Non-pigmented ciliary epithelial cell (primary cell): Measurements from ENCODE around the gene LRP3.
"Not testable (repeated sequence)": the region's sequence is repeated elsewhere in the genome, so short reads cannot be mapped to it uniquely, and the experiment has no call there.

Experiments
- DNase-seq: peaks from one replicate; pipeline ENCODE4 v3.0.0-alpha.2; 2010; ENCODE audit warnings: low read depth

Gene LRP3

GRCh38 chr19:33193865-33194362, at the start of gene LRP3:
Gene LRP3 (plus strand): TSS chr19:33194330. CDS start chr19:33194786, 456 bp downstream.
- no peak for DNase-seq

- DNase-seq, result no peak
Measured at GRCh38 chr19:33146209-33146608, 47.9 kb upstream of the LRP3 start.

GRCh38 chr19:33147538-33147937, 46.6 kb upstream of the LRP3 start:
- DNase-seq, result no peak

GRCh38 chr19:33150852-33151518, 43.1 kb upstream of the LRP3 start:
- DNase-seq, result no peak

- no peak for DNase-seq
Measured at GRCh38 chr19:33152176-33152575, 42.0 kb upstream of the LRP3 start.

- not testable (repeated sequence) for DNase-seq
Measured at GRCh38 chr19:33152625-33153024, 41.5 kb upstream of the LRP3 start.

GRCh38 chr19:33154313-33154712, 39.8 kb upstream of the LRP3 start:
- not testable (repeated sequence) for DNase-seq

GRCh38 chr19:33156334-33156733, 37.8 kb upstream of the LRP3 start:
- DNase-seq, result no peak

GRCh38 chr19:33157906-33158305, 36.2 kb upstream of the LRP3 start:
- no peak for DNase-seq

GRCh38 chr19:33158365-33158764, 35.8 kb upstream of the LRP3 start:
- no peak for DNase-seq

- no peak for DNase-seq
Measured at GRCh38 chr19:33159149-33159548, 35.0 kb upstream of the LRP3 start.

GRCh38 chr19:33159893-33160292, 34.2 kb upstream of the LRP3 start:
- DNase-seq, result no peak

- DNase-seq, result no peak
Measured at GRCh38 chr19:33161201-33161600, 32.9 kb upstream of the LRP3 start.

GRCh38 chr19:33163481-33163880, 30.6 kb upstream of the LRP3 start:
- DNase-seq, result no peak

- not testable (repeated sequence) for DNase-seq
Measured at GRCh38 chr19:33166037-33166436, 28.1 kb upstream of the LRP3 start.

GRCh38 chr19:33167438-33167837, 26.7 kb upstream of the LRP3 start:
- DNase-seq, result no peak

GRCh38 chr19:33168528-33168927, 25.6 kb upstream of the LRP3 start:
- DNase-seq, result no peak

- no peak for DNase-seq
Measured at GRCh38 chr19:33171222-33171795, 22.8 kb upstream of the LRP3 start.

- DNase-seq, result no peak
Measured at GRCh38 chr19:33171916-33172359, 22.2 kb upstream of the LRP3 start.

GRCh38 chr19:33174186-33174585, 19.9 kb upstream of the LRP3 start:
- no peak for DNase-seq

GRCh38 chr19:33175156-33175782, 18.9 kb upstream of the LRP3 start:
- DNase-seq, result no peak

GRCh38 chr19:33175886-33176669, 18.1 kb upstream of the LRP3 start:
- no peak for DNase-seq
